MM.1S (cell line): ENCODE measurements around the gene TNPO3.

Source experiments
- DNase-seq: peaks from one replicate; pipeline ENCODE4 v3.0.0-alpha.2; 2015
- H2AFZ ChIP-seq: fragments of 300-600 bp; sonication (generic); 2 replicates; pipeline ENCODE4 v1.6.0; 2016; ENCODE audit warnings: antibody characterized with exemption, low read length
- H3F3A ChIP-seq: fragments of 300-600 bp; sonication (generic); 2 replicates; pipeline ENCODE4 v1.6.1; 2016; ENCODE audit warnings: mild to moderate bottlenecking, antibody characterized with exemption, low read length, moderate library complexity, mixed read lengths; ENCODE audit not compliant: insufficient read depth
- H3K27ac ChIP-seq: fragments of 300-600 bp; sonication (generic); 2 replicates; pipeline ENCODE4 v1.5.1; 2016; ENCODE audit warnings: mild to moderate bottlenecking, low read length
- H3K27me3 ChIP-seq: fragments of 300-600 bp; sonication (generic); replicated peaks from 2 replicates; pipeline ENCODE4 v1.6.0; 2016; ENCODE audit warnings: low read length; ENCODE audit not compliant: insufficient read depth
- H3K36me3 ChIP-seq: fragments of 300-600 bp; sonication (generic); replicated peaks from 2 replicates; pipeline ENCODE4 v1.6.1; 2016; ENCODE audit warnings: mild to moderate bottlenecking, low read length, mixed read lengths; ENCODE audit not compliant: insufficient read depth
- H3K4me1 ChIP-seq: fragments of 300-600 bp; sonication (generic); 2 replicates; pipeline ENCODE4 v1.6.1; 2016; ENCODE audit warnings: low read length, mixed read lengths
- H3K4me2 ChIP-seq: fragments of 300-600 bp; sonication (generic); 2 replicates; pipeline ENCODE4 v1.6.0; 2016; ENCODE audit warnings: low read depth, low read length
- H3K4me3 ChIP-seq: fragments of 300-600 bp; sonication (generic); 2 replicates; pipeline ENCODE4 v1.5.1; 2016; ENCODE audit warnings: low read length, mixed read lengths
- H3K79me2 ChIP-seq: fragments of 300-600 bp; sonication (generic); 2 replicates; pipeline ENCODE4 v1.6.1; 2016; ENCODE audit warnings: mixed run types, low read length, mixed read lengths
- H3K9ac ChIP-seq: fragments of 300-600 bp; sonication (generic); 2 replicates; pipeline ENCODE4 v1.6.1; 2016; ENCODE audit warnings: low read length, mixed read lengths
- H3K9me2 ChIP-seq: fragments of 300-600 bp; sonication (generic); replicated peaks from 2 replicates; pipeline ENCODE4 v1.6.1; 2016; ENCODE audit warnings: mild to moderate bottlenecking, low read length, mixed read lengths; ENCODE audit not compliant: insufficient read depth
- H3K9me3 ChIP-seq: fragments of 300-600 bp; sonication (generic); replicated peaks from 2 replicates; pipeline ENCODE4 v1.6.1; 2016; ENCODE audit warnings: mild to moderate bottlenecking, low read length, mixed read lengths; ENCODE audit not compliant: insufficient read depth
- H4K20me1 ChIP-seq: fragments of 300-600 bp; sonication (generic); 2 replicates; pipeline ENCODE4 v1.6.1; 2016; ENCODE audit warnings: mild to moderate bottlenecking, low read length, moderate library complexity, mixed read lengths; ENCODE audit not compliant: insufficient read depth
- EZH2 ChIP-seq: fragments of 300-600 bp; sonication (generic); optimal IDR thresholded peaks from 2 replicates; pipeline ENCODE3; 2017; ENCODE audit warnings: low read depth, mild to moderate bottlenecking, antibody characterized with exemption, low read length, mixed read lengths
- EZH2phosphoT487 ChIP-seq: fragments of 300-600 bp; sonication (generic); IDR thresholded peaks from 2 replicates; pipeline ENCODE4 v1.6.1; 2018; ENCODE audit warnings: antibody characterized with exemption, low read length
- TF ChIP-seq, protein P1 (sequence below): fragments of 300-600 bp; sonication (generic); IDR thresholded peaks from 2 replicates; pipeline ENCODE4 v1.5.1; 2016; ENCODE audit warnings: antibody characterized with exemption, low read length, mixed read lengths

TNPO3 gene

DNA sequence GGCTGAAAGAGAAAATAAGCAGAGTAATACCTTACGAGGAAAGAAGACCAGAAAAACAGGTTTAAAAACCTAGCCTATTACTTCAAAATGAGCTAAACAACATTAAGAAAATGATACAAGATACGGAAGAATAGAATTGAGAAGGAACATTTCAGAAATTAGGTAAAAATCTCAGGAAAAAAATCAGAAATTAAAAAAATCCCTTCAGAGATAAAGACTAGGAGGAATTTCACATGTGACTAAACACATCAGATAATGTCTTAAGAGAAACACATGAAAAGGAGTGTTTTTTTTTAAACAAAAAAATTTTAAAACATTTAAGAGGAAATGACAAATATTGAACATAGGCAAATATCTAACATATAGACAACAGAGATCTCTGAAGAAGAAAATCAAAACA, 33.3 kb downstream of the TNPO3 start:
- TF ChIP-seq EZH2 (no peak), EZH2phosphoT487 (no peak)
- TF ChIP-seq, protein P1, sequence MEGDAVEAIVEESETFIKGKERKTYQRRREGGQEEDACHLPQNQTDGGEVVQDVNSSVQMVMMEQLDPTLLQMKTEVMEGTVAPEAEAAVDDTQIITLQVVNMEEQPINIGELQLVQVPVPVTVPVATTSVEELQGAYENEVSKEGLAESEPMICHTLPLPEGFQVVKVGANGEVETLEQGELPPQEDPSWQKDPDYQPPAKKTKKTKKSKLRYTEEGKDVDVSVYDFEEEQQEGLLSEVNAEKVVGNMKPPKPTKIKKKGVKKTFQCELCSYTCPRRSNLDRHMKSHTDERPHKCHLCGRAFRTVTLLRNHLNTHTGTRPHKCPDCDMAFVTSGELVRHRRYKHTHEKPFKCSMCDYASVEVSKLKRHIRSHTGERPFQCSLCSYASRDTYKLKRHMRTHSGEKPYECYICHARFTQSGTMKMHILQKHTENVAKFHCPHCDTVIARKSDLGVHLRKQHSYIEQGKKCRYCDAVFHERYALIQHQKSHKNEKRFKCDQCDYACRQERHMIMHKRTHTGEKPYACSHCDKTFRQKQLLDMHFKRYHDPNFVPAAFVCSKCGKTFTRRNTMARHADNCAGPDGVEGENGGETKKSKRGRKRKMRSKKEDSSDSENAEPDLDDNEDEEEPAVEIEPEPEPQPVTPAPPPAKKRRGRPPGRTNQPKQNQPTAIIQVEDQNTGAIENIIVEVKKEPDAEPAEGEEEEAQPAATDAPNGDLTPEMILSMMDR: no peak
- H3K4me3 ChIP-seq: no peak overlapping the region
- H3K4me2 ChIP-seq: no peak overlapping the region
- H4K20me1 ChIP-seq: peaks cover 6% of the 10 kb centered on the region; the same call in 1 of the 2 replicates
- peaks cover 100% of the 10 kb centered on the region for H3K79me2 ChIP-seq
- H3K4me1 ChIP-seq: no peaks in the 10 kb centered on the region
- H2AFZ ChIP-seq: no peak overlapping the region
- no peaks in the 10 kb centered on the region for H3F3A ChIP-seq
- DNase-seq: no peak
- H3K9me3 ChIP-seq: no peaks in the 10 kb centered on the region
- no peak overlapping the region for H3K9ac ChIP-seq
- no peaks in the 10 kb centered on the region for H3K27me3 ChIP-seq
- H3K9me2 ChIP-seq: no peaks in the 10 kb centered on the region
- peaks cover 4% of the 10 kb centered on the region; the same call in 1 of the 2 replicates for H3K36me3 ChIP-seq
- H3K27ac ChIP-seq: no peak overlapping the region

DNA sequence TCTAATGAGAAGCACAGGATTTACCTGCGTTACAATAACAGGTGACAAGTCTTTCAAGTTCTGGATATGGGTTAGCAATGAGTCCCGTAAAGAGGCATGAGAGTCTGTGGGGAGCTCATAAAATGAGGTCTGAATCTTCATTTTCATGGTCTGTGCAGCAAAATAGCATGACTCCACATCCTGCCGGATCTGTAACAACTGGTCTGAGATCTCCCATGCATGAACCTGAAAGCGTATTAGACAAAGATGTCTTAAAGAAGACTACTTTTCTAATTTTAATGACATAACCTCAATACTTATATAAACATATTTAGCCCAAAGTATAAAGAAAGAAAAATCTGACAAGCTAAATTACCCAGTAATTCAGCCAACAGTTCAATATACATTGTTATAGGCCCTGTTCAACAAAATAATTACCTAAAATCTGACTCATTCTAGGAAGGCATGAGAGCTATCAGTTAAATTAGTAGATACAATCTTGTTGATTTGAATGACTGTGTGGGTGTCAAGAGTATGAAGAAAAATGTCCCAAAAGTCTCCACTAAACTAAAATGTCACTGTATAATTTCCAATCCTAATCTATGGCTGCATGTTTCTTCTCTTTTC, 36.9 kb downstream of the TNPO3 start:
- DNase-seq: no peak
- Histone ChIP-seq H3K4me2 (no peak overlapping the region), H3K27me3 (no peaks in the 10 kb centered on the region), H3K4me1 (no peaks in the 10 kb centered on the region), H3K27ac (no peak overlapping the region), H3K36me3 (peaks cover 19% of the 10 kb centered on the region), H3K79me2 (peaks cover 96% of the 10 kb centered on the region), H3K4me3 (no peak overlapping the region), H4K20me1 (no peaks in the 10 kb centered on the region), H3K9me2 (no peaks in the 10 kb centered on the region), H3F3A (no peaks in the 10 kb centered on the region), H3K9ac (no peak overlapping the region), H3K9me3 (no peaks in the 10 kb centered on the region), H2AFZ (no peak overlapping the region)
- no peak for TF ChIP-seq EZH2phosphoT487
- TF ChIP-seq, protein P1: no peak
- TF ChIP-seq EZH2: no peak

DNA sequence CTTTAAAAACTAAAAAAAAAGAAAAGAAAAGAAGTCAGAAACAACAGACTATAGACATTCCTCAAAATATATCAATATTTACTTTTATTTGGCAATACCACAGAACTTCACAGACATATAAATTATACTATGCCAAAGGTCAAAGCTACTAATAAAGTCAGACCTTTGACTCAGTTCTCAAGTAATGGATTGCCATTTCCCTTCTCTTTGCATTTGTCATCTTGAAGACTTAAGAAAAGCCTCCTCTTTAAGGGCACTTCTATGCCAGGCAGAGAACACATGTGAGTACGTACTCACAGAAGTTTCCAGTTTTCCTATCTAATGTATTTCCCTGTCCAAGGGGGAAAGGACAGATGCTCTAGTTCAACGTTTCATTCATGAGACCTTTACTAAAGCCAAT, 37.6 kb downstream of the TNPO3 start:
- Histone ChIP-seq H3K4me2 (no peak overlapping the region), H2AFZ (no peak overlapping the region), H3K27ac (no peak overlapping the region), H4K20me1 (no peaks in the 10 kb centered on the region), H3K36me3 (peaks cover 19% of the 10 kb centered on the region), H3K79me2 (peaks cover 96% of the 10 kb centered on the region), H3K9me3 (no peaks in the 10 kb centered on the region), H3K9me2 (no peaks in the 10 kb centered on the region), H3K4me1 (no peaks in the 10 kb centered on the region), H3F3A (no peaks in the 10 kb centered on the region; the same call in 1 of the 2 replicates), H3K4me3 (no peak overlapping the region), H3K9ac (no peak overlapping the region), H3K27me3 (no peaks in the 10 kb centered on the region)
- TF ChIP-seq EZH2phosphoT487 (no peak), EZH2 (no peak)
- TF ChIP-seq, protein P1: no peak
- DNase-seq: no peak
